AG20443 (cell line): Measurements from ENCODE around the gene UVSSA.
A peak's percentile ranks its signal among the peaks of the same experiment; 100 is the strongest.

Source experiments
- DNase-seq: peaks from one replicate; pipeline ENCODE4 v3.0.0; 2012; ENCODE audit warnings: low spot score, mixed read lengths

The UVSSA gene

GRCh38 chr4:1395941-1396805 lies 49.2 kb downstream of the UVSSA start:
- DNase-seq = no peak

GRCh38 chr4:1396806-1397455 lies 49.9 kb downstream of the UVSSA start:
- DNase-seq = no peak

DNA sequence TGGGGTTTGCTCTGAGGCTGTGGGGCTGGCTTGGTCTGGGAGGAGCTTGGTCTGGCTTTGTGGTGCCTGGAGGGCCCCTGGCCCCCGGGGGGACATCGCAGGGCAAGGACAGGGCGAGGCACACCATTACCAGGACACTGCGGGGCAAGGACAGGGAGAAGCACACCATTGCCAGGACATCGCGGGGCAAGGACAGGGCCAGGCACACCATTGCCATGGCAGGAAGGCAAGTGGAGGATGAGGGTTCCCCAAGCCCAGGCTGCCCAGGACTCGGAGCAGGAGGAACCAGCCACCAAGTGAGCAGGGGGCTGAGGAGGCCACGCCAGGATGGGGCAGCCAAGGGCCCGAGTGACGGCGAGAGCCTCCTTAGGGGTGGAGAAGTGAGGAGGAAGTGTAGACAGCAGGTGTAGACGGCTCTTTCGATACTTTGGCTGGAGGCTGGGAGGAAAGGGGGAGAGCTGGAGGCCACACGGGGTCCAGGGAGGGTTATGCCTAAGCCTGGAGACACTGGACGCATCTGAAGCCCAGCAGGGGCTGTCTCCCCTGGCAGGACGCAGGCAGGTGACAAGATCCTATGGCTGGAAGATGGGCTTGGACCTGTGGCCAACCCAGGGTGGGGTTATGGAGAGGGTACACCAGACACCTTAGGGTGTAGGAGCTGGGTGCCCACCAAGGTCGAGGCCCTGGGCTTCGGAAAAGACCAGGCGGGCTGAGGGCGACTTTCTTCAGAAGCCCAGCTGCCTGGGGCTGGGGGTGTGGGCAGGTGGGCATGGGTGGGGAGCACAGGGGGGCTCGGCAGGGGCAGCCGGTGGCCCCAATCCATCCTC lies 51.9 kb downstream of the UVSSA start:
- no peak for DNase-seq

- DNase-seq = no peak
Observed at GRCh38 chr4:1399508-1400190, 52.6 kb downstream of the UVSSA start.

DNA sequence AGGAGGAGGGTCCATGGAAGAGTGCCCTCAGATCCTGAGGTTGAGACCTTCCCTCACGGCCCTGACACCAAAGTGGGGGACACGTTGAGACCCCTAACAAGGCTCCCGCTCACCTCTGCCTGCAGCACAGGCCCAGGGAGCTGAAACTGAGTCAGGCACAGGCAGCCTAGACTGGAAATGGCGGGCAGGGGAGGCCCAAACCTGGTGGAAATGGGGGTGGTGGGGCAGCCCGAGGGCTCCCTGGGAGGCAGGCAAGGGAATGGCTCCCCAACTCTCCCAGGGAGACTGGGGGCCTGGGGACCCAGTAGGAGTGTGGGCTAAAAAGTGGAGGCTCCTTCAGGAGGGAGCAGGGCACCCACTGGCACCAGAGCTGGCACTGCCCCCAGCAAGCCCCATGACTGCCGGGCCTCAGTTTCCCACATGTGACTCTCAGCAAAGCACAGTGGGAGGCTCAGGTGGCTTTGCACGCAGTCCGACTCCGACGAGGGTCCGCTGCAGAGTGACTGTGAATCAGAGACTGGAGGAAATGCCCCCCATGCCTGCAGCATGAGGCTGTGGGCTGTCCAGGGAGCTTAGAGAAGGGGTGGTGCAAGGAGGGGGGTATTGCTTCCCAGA lies 53.3 kb downstream of the UVSSA start:
- DNase-seq = no peak

GRCh38 chr4:1400831-1401408 lies 53.9 kb downstream of the UVSSA start:
- no peak for DNase-seq

- peak; percentile 20 for DNase-seq
Observed at GRCh38 chr4:1401409-1402020, 54.5 kb downstream of the UVSSA start.

GRCh38 chr4:1402021-1402515 lies 55.1 kb downstream of the UVSSA start:
- peak; percentile 20 for DNase-seq

DNA sequence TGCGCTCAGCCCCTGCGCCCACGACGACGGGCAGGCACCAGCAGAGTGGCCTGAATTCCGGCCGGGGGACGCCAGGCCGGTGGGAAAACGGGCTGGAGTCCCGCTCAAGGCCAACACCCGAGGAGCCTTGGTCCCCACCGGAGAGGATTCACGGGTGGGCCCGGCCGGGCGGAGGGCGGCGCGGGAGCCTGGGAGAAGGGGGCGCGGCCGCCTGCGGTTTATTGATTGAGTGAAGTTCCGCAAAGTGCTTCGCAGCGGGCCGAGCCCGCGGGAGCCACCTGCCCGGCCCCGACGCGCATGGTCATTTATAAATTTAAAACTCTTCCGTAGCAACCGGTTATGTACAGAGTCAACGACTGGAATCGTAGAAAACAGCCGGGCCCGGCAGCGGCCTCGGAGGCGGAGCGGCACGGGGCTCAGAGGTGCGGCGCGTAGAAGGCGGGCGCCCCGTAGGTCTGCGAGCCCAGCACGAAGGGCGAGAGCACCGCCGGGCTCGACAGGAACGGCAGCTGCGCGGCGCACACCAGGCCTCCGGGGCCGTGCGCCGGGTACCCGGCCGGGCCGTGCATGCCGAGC lies 55.6 kb downstream of the UVSSA start:
- peak; percentile 61 for DNase-seq

DNA sequence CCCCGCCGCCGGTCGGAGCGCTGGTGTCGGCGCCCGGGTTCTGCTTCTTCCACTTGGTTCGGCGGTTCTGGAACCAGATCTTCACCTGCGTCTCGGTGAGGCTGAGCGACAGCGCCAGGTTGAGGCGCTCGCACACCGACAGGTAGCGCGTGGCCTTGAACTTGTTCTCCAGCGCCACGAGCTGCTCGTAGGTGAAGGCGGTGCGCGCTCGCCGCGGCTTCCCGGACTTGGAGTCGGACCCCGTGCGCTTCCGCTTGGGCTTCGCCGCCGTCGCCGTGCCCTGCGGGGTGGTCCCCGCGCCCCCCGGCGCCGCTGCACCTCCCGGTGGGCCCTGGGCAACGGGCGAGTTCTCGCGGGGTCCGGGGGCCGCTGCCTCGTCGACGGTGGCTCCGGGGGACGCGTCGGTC lies 56.2 kb downstream of the UVSSA start:
- peak; percentile 9 for DNase-seq

DNA sequence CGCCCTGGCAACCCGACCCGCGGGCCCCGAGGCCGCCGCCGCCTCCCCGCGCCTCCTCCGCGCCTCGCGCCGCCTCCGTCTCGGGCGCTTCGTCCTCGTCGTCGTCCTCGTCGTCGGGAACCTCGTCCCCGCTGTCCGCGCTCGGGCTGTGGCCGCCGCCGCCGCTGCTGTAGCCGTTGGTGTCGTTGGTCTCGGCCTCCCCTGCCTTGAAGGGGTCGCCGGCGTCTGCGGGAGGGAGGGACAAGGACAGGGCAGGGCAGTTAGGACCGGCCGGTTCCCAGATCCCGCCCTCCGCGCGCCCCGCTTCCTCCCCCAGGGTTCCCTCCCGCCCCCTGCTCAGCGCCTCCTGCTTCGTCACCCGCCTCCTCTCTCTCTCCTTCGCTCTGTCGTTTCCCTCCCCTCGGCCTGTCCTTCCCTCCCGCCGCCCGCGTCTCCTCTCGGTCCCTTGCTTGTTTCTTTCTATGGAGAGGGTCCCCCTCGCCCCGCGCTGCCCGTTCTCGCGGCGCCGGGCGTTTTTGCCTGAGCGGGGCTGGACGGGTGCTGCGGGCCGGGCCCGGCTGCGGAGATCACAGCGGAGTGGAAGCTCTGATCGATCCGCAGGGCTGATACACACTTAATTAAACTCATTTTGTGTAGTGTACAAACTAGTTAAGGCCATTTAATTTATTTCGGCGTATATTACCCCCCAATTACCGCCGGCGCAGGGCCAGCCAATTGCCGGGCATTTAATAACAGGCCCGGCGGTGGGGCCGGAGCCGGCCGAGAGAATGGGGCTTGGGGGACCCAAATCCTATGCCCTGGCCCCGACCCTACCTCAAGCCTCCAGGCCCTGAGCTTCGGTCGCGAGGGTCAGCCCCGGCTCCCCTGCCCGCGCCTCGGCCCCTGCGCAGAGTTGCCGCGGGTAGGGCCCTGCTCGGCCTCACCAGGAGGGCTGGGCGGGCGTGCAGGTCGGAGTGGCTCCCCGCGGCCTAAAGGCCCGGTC lies 56.9 kb downstream of the UVSSA start:
- peak; percentile 40 for DNase-seq

DNA sequence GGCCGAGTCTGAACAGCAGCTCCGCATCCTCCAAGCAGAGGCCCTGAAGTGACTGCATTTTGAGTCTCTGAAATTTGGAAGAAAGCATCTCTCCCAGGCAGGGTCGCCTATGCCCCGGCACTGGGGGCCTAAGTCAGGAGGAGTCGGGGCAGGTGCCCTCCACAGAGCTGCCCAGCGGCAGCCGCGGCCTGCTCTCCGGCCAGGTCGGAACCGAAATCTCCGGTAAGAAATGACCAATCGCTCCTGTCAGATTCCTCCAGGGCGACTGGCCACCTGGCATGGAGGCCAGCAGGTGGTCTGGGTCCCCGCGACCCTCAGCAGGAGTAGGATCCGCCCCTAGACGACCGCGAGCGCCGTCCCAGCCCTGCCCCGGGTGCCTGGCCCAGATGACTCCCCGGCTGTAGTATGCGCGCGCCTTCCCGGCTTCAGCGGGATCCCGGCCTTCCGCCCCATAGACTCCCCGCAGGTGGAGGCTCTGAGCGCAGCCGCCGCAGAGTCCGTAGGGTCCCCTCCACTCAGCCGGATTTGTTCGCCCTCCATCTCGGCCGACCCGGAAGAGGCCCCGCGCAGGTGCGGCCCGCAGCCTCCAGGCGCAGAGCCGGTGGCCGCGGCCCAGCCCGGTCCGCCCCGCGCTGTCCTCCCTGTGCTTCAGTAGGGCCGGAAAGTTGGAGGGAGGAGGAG lies 57.7 kb downstream of the UVSSA start:
- peak; percentile 27 for DNase-seq

- DNase-seq = no peak
Observed at GRCh38 chr4:1405254-1405635, 58.2 kb downstream of the UVSSA start.

- peak; percentile 25 for DNase-seq
Observed at GRCh38 chr4:1405636-1406393, 58.8 kb downstream of the UVSSA start.

DNA sequence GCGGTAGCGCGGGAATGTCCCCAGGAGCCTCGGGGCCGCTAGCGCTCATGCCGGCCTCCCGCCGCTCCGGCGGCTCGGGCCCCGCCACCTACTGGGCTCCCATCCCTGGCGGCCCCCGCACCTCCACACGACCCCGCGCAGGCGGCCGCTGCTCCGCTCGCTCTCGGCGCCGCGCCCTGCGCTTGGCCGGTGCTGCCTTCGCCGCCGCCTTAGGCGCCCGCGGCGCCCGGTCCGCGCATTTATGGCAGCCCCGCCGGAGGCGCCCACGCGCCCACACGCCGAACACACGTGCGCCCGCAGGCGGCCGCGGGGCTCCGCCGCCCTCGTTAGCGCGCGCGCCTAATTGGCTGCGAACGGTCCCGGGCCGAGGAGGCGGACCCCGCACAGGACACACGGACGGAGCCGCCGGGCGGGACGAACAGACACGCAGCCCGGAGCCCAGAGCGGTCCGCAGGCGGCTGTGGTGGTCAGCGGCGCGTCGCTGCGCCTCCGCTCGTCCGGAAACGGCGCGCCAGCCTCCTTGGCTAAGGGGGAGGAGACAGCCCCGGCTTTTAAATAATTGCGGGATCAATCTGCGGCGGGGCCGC lies 59.5 kb downstream of the UVSSA start, which contains the start of gene NKX1-1:
NKX1-1 (minus strand) TSS at position 49 of the 587 bp plus-strand sequence; CDS start at position 49, 0 bp downstream.
- peak; percentile 17 for DNase-seq

GRCh38 chr4:1406981-1407656 lies 60.1 kb downstream of the UVSSA start:
- peak; percentile 12 for DNase-seq
